Medulla oblongata (tissue), 1 donor: ENCODE data around the gene AMOTL1.
A peak's percentile ranks its signal among the peaks of the same experiment; 100 is the strongest.

Experiments
- DNase-seq: peaks from one replicate; pipeline ENCODE4 v3.0.0-alpha.2; 2015; ENCODE audit errors: extremely low spot score

Gene AMOTL1

DNA sequence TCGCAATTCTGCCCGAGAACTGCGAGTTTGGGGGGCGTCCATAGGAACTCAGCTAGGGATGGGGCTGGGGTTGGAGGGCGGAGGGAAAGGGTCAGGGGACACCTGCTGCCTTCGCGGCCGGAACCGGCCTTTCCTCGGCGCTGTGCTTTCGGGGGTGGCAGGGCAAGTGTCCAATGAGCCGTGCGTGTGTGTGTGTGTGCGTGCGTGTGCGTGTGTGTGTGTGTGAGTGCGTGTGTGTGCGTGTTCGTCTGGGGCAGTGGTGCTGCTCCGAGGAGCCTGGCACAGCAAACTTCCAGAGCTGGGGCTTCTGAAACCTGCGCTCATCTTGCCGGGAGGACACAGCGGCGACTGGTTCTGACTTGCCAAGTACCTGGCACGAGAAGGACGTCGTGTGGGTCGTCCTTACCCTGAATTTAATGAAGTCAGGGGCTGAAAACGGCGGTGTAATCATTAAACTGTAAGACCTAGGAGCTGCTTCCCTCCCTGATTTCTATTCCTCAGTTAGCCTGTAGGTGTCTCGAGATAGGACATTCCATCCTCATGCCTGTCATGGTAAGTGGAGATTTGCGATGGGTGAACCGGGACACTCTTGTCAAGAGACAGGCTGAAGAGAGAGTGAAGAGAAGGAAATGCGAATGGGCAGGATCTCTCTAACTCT lies 27.0 kb upstream of the AMOTL1 start:
- peak; percentile 50 for DNase-seq

DNA sequence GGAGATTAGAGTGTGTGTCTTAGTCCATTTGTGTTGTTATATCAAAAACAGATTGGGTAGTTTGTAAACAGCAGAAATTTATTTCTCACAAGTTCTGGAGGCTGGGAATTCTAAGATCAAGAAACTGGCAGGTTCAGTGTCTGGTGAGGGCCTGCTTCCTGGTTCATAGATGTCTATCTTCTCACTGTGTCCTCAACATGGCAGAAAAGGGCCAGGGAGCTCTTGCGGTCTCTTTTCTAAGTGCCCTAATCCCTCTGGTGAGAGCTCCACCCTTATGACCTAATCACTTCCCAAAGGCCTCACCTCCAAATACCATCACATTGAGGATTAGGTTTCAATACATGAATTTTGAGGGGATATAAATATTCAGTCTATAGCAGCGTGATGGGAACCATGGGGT lies 25.5 kb upstream of the AMOTL1 start:
- DNase-seq, result no peak

DNA sequence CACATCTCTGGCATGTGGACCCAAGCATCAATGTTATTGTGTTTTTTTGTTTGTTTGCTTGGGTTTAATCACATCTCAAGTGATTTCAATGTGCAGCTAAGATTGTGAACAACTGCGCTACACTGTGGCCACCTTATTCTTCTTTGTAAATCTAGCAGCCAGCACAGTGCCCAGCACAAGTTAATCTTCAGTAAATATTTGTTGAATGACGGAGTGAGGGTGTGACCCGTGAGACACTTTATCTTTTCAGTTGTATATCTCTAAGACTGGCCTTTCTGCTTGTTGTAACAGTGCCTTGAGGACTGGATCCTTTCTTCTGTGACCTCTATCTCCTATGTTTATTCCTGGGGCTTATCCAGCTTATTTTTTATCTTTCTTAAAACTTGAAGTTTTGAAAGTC lies 21.4 kb upstream of the AMOTL1 start:
- DNase-seq, result no peak

DNA sequence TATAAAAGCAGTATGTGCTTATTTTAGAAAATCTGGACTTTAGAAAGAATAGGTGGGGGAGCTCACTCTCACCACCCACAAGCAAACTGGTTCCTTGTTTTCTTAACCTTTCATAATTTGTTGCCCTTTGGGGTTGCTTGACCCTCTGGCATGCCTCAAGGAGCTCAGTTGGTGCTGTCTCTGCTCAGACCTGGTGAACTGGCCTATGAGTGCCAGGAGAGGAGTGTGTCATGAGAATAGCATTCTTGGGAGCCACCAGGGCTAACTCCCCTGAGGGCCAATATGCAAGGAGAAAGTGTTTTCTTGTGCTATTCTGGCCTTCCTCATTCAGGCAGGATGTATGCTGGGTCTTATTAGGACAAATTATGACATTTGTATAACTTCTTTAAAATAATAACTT lies 21.0 kb upstream of the AMOTL1 start:
- no peak for DNase-seq

DNA sequence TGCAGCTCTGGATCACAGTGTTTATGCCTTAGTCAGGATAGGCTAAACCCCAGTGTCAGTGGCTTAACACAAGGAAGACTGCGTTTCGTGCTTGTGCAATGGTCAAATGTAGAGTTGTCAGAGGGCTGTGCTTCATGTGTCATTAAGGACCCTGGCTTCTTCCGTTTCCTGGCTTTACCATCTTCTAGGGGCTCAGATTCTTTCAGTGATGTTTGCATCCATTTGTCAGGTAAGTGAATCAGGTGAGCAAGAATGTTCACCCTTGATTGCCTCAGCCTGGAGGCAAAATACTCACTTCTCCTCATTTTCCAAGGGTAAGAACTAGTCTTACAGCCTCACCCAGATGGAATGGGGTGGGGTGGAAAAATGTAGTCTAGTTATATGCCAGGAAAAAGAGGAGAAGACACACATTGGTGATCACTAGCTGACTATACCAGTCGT lies 20.5 kb upstream of the AMOTL1 start:
- DNase-seq, result no peak

DNA sequence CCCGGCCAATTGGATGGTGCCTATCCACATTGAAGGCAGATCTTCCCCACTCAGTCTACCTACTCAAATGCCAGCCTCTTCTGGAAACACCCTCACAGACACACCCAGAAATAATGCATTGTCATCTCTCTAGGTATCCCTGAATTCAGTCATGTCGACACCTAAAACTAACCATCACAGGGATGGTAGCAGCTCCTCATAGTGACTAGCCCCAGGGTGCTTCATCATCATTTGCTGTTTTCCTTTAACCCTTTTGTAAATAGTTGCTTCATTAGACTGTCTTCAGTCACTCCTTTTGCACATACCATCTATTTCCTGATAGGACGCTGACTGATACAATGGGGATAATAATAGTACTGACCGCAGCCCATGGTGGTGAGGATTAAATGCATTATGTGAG lies 18.8 kb upstream of the AMOTL1 start:
- DNase-seq, result no peak

DNA sequence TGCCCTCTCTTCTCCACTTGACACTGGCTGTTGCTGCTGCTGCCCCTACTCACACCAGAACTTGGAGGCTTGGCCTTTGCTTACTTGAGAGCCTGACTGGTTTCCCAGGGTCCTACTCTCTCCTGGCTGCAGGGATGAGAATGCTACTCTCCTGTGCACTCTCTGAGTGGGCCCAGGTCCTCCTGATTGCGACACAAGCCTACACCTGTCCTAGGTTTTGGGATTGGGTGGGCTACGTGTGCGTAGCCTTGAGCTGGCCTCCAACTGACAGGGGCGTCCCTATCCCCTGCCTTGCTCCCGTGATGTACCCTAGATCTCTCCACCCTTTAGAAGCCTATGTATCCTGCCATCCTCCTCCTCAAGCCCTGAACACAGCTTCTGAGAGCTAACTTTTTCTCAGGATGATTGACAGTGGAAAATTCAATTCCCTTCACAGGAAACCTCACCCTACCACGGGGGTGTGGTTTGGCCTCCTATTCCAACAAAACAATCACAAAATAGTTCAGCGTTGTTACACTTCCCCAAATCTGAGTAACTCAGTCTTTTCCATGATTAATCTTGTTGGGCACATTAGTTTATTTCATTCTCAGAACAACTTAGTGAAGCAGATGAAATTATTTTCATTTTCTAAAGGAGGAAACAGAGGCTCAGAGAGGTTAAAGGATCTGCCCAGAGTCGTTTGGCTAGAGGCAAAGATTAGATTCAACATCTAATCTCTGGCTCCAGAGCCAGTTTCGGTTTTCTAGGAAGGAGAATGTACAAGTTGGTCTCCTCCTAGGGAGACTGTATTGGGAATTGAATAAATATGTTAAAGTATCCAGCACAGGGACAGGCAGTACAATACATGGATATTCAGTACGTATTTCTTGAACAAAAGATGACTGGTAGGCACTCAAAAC lies 17.6 kb upstream of the AMOTL1 start:
- no peak for DNase-seq

DNA sequence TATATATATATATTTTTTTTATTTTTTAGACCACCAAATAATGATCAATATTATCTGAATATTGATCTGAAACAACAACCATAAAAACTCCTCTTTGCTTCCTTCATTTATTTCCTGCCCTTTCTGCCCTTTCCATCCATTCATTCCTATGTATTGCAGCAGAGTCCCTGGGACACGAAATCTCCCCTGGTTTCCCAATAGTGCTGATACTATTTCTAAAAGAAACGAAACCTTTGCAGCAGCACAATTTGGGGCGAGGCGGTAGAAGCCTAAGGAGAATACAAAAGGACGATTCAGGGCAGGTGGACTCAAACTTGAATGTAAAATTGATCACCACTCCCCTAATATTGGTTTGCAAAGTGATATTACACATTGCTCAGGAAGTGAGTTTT lies 16.9 kb upstream of the AMOTL1 start:
- no peak for DNase-seq

DNA sequence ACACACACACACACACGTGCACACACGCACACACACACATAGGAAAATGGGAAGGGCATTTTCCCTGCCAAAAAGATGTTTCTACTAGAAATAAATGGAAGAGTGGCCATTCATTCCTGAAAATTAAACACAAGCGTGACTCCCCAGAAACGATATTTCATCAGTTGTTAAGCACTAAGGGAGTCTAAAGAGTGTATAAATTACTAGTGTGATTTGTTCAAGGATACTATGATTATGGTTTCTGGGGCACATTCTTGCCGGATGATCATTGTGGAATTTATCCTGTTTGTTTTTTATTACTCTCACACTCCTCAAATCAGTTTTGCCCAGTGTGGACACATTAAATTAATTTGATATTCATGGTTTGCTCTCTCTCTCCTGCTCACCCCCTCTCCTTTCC lies 16.4 kb upstream of the AMOTL1 start:
- no peak for DNase-seq

DNA sequence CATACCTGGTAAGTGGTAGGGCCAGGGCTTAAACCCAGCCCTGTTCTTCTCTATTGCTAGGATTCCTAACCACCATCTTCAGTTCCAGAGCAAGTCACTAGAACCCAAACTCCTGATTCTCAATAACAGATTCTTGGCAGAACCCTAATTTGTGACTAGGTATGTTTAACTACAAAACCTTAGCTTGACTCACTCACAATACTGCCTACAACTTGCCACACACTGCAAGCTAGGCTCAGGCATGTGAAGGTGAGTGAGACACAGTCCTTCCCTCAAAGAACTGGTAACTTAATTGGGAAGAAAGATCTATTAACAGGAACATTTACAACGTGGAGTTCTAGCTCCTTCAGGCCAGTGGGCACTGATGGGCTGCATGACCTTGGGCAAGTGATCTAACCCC lies 14.5 kb upstream of the AMOTL1 start:
- DNase-seq, result no peak

DNA sequence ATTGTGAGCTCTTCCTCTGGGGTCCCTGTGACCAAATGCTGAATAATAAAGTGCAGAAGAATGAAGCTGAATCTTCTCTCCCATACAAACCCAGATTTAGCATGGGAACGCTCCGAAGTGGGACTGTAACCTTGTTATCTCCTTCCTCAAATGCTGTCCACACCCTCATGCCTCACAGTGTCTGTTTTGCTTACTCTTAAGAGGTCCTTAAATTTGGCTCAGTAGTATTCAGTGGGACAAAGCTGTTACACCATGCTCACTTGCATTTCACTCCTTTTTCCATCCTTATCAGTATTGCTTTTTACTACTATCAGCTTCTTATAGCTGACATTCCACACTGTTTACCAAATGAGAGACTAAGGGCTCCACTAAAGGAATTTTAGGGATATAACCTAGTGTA lies 13.8 kb upstream of the AMOTL1 start:
- no peak for DNase-seq

DNA sequence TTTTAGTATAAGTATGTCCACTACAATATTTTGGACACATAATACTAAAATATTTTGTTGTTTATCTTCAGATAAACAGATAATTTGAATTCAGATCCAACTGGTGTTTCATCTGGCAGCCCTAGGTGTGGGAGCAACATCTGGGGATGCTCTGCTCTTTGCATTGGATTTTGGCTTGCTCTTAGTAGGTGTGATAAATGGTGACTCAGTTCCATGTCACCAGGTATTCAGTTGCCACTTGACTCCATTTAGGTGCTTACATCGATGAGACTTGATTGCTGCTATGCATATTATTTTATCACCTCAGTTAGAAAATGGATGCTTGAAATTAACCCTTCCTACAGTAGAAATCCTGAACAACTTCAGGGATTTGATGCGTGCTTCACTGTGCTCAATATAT lies 13.3 kb upstream of the AMOTL1 start:
- no peak for DNase-seq

DNA sequence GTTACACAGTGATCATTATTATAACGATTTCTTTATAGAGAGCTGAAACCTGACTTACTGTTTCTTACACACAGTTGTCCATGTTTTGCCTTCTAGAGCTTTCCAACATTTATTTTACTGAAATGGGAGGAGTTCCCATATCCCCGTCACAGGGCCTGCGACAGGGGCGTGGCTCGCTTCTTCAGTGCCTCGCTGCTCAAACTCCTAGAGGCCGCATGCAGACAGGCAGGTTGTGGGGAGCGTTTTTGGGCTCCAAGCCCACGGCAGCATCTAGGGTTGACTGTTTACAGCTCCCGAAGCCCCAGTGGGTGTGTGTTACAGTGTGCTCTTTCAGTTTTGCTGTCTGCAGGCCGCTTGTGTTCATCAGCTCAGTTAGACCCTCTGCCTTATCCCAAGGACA lies 12.7 kb upstream of the AMOTL1 start:
- DNase-seq, result no peak

DNA sequence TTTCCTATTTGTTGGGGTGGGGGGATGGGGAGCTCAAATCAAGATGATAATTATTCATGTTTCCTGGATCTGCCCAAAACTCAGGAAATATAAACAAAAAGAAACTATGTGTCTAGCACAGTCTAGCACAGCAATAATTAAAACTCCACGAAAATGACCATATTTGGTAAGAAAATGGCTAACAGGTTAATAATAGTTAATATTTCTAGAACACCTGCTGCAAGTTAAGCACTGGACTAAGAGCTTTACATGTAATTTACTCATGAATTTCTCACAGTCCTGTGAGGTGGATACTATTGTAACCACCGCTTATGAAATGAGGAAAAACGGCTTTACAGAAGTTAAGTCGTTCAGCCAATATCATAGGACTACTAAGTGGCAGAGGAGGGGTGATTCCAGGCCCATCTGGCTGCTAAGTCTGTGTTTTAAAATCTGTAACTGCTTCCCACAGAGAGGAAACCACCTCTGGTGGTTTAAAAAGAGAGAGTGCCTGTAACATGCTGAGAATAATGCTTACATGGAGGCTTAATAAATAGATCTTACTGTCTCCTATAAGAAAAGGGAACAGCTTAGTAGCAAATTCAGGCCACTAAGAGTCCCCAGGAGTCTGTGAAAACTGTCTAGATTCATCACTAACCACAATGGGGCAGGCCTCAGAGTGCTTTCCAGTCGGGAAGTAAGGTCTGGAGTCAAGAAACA lies 11.0 kb upstream of the AMOTL1 start:
- no peak for DNase-seq

DNA sequence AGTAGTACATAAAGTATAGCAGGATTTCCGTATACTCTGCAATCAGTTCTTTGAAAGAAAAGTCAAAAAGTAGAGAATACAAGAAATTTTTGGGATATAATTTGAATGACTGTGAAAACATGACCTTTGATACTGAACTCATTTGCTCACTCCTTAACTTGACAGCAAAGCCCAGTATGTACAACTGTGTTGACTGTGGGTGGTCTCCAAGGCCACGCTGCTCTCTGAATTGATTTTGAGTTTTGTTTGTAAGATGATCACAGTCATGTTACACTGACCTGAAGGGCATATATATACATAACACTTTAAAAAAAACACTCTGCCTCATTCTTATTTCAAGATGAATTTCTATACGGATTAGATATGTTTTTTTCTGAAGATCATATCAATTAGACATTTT lies 9.5 kb upstream of the AMOTL1 start:
- DNase-seq, result no peak

DNA sequence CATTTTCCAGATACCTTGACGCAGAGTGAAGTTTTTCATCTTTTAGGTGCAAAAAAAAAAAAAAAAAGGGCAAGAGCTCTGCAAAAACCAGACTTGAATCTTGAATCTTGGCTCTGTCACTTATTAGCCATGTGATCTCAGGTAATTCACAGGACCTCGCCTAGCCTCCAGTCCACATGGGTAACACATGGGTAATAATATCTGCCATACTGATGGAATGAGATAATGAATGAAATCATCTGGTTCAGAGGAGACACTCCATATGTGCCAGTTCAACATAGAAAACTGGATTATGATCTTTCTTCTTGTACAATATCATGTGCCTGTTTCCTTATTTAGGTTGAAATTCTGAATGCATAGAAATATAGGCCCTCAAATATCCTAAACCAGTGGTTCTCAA lies 8.6 kb upstream of the AMOTL1 start:
- DNase-seq, result no peak

DNA sequence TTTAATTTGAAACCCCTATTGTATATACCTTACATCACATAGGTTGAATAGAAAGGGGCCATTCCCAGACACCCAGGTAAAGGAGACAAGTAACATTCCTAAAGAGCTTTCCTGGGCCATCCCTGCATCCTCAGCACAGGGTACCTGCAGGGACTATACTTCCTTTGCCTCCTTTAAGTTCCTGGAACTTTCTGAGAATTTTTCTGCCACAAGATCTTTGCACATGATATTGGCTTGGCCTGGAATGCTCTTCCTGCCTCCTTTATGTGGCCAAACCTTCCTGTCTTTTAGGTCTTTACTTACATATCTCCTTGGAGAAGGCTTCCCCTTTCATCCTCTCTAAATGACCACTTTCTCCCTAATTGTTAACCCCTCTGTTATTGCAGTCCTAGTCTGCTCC lies 7.9 kb upstream of the AMOTL1 start:
- no peak for DNase-seq

DNA sequence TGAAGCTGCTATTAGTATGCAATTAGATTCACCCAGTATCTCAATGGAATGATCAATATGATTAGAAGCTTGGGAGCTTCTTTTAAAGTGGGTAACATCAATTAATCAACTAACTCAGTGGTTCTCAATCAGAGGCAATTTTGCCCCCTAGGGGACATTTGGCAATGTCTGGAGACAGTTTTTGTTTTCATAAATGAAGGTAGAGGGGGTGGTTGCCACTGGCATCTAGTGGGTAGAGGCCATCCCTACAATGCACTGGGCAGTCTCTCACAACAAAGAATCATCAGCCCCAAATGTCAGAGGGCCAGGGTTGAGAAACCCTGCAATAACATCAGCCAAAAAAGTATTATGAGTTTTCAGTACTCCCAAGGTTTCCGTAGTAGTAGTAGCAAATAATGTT lies 5.9 kb upstream of the AMOTL1 start:
- DNase-seq, result no peak

DNA sequence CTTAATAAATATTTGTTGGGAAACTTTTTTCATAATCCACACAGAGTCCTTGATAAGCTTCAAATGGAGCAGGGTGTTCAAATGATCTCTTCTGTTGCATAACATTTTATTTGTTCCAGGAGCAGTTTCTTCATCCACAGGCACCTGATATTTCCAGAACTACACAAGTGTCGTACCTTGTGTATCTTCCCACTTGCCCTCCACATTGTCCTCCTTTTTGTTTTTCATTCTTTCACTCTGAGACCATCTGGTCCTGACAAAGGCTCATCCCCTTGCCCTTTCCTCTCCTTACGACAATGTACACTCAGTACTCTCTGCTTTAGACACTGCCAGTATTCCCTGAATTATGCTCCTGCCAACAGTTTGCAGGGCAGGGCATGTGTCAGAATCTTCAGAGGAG lies 5.2 kb upstream of the AMOTL1 start:
- DNase-seq, result no peak

DNA sequence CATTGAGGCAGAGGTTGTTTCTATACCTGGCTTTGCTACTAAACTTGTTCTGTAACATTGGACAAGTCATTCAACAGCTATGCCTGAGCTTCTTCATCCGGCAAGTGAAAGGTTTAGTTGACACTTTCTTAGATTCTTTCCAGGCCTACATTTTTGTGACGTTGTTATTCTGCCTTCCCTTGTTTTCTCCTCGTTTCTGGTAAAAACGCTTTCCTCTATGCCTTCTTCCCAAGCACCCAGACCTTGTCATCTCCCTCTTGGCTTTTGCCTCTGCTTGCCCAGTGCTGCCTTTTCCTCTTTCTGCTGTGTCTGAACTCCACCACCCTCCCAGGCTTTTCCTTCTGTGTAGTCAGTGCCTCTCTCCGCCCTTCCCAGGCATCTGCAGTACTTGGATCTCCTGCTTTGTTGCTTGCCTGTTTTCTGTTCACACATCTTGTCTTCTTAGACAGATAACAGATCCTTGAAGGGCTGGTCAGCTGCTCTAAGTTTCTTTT lies 1.4 kb upstream of the AMOTL1 start:
- DNase-seq, result no peak

DNA sequence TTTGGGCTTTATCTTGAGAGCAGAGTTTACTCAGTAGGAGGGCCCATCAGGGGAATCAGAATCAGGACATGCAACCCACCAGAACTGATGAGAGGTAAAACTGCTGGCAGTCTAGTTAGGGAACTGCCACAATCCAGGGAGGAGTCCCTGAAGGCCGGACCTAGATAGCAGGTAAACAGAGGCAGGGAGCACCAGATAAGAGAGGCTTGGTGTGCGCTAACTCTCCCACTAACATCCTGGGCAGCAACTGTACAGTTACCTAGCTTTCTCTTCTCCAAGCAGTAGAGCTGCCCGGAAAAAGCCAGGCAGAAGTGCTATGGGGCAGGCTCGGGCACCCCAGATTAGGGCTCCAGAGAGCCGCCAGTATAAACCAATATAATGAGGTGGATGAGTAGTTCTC lies 865 bp upstream of the AMOTL1 start:
- DNase-seq, result no peak
